ENCODE measurements around the gene STK11IP.

The STK11IP gene

GRCh38 chr2:219658196-219658846 is 60.7 kb downstream of the STK11IP start:
- DNase-seq = no peak

GRCh38 chr2:219658874-219659273 is 61.2 kb downstream of the STK11IP start:
- DNase-seq = no peak

DNA sequence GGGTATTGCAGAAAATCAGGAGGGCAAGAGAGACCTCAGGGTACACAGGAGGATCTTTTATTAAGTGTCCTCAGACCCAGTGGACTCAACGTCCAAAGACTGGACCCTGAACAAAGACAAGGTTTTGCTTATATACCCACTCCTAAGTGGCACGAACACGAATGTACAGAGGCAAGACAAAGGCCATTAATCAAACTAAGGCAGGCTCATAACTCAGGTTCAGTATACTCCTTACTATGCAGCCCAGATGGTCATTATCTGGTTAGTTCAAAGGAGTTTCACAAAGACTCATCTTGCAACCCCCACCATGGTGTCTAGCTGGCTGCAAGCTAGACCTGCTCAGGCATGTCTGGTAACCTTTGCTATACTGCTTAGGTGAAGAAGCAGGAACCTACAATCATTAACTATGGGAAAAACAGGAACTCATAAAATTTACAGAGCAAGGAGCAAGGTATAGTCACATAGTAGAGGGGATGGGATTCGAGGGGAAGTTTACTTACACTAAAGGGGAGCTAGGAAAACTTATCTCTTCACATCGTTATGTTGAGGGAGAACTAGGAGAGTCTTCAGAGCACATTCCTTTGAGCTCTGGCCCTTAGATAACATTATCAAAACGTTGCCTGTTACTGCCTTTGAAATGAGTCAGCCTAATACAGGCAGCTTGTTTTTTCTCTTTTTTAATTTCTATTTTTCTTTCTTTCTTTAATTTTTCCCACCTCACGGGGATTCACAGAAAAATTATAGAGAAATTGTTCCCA is 63.7 kb downstream of the STK11IP start:
- DNase-seq = no peak

DNA sequence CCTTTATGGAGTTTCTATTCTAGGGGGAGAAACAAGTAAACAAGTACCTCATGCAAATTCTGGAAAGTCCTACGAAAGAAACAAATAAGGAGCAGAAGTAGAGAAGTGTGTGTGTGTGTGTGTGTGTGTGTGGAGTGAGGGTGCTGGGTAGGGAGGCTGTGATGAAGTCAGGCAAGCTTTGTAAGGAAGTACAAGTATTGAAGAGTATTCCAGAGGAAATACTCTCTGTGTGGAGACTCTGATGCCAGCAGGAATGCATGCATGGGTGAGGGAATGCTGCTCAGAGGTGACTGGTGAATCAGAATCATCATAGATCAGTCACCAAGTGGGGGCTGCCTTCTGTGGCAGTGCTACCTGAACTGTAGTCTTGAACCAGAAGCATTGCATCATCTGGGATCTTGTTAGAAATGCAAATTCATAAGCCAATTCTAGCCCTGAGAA is 64.3 kb downstream of the STK11IP start:
- DNase-seq = no peak

DNA sequence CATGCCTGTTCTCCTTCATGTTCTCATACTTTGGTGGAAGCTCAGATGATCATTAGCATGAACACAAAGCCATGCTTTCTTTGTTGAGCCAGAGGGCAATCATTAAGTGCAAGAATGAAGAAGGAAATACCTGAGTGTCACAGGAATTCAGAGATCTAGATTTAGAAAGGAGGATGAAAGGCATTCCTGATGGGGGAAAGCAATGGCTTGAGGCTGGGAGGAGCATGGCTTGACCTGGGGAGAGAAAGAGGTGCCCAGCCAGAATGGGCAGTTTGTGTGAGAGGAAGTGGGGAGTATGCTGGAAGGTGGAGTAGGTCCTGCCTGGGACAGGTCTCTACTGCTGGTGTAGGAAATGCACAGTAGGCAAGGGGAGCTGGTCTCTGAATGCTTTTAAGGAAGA is 64.9 kb downstream of the STK11IP start:
- DNase-seq = no peak

DNA sequence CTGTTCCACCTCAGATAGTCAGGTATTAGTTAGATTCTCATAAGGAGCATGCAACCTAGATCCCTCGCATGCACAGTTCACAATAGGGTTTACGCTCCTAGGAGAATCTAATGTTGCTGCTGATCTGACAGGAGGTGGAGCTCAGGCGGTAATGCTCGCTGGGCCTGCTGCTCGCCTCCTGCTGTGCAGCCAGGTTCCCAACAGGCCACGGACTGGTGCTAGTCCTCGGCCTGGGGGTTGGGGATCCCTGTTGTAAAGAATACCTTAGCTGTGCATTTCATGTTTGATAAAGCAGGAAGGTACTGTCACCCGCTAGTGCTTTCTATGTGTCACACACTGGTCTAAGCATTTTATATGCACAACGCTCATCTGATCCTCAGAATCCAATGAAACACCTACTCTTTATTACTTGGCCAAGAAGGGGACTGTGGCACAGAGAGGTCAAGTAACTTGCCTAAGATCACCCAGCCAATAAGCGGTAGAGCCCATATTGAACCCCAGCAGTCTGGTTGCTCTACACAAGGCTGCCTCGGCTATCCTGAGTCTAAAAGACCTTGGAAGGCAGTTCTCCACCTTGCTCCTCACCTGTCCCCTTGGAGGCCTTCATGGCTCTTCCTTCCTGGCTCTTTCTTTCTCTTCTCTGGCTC is 65.6 kb downstream of the STK11IP start:
- peak; percentile 40 for DNase-seq

DNA sequence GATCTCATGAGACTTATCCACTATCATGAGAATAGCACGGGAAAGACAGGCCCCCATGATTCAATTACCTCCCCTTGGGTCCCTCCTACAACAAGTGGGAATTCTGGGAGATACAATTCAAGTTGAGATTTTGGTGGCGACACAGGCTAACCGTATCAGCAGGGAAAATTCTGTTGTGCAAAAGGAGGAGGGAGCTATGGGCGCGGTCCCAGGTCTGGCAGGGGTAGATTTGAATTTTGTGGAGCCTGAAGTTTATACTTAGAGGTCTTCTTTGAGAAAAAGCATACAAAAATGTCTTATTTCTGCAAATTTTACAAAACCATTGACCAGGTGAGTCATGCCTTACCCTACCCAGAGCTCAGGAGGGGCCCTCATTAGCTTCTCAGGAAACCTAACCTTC is 66.4 kb downstream of the STK11IP start:
- no peak for DNase-seq

- no peak for DNase-seq
Observed at GRCh38 chr2:219664944-219665343, 67.3 kb downstream of the STK11IP start.

- DNase-seq = no peak
Observed at GRCh38 chr2:219665926-219666325, 68.3 kb downstream of the STK11IP start.

Measured in activated CD8-positive, alpha-beta memory T cell treated with anti-CD3 and anti-CD28 coated beads for 24 hours (primary cell).